HEK293 (cell line): ENCODE measurements around the gene ACTA2.
A peak's percentile ranks its signal among the peaks of the same experiment; 100 is the strongest.

Experiments used
- CTCF ChIA-PET: fragments of 350-600 bp; formaldehyde crosslinking; extraction: SDS; loops from one replicate; lab custom pipeline; 2021; ENCODE audit warnings: antibody characterized with exemption; lab: Yijun Ruan, JAX
- POLR2A ChIA-PET: fragments of 300-600 bp; formaldehyde crosslinking; extraction: SDS; loops from one replicate; lab custom pipeline; 2020; ENCODE audit warnings: antibody characterized with exemption, inconsistent platforms; lab: Yijun Ruan, JAX
- H3K27ac ChIP-seq: fragments of 200-500 bp; sonication (Bioruptor generic); 2 replicates; pipeline ENCODE4 v1.5.1; 2014; ENCODE audit warnings: low read depth, low read length, control low read depth, inconsistent platforms; ENCODE audit errors: extremely low read depth
- H3K36me3 ChIP-seq, 2 experiments: fragments of 200-500 bp in 1 of 2; sonication (Bioruptor generic) in 1 of 2; 1 replicate in 1 of 2; 2 replicates in 1 of 2; pipeline ENCODE4 v1.5.1; 2014 to 2017; ENCODE audit warnings: inconsistent platforms in 2 of 2, low read length in 2 of 2; ENCODE audit not compliant: control insufficient read depth in 2 of 2, insufficient read depth in 1 of 2
- H3K4me1 ChIP-seq: fragments of 200-500 bp; sonication (Bioruptor generic); 2 replicates; pipeline ENCODE4 v1.5.1; 2014; ENCODE audit warnings: mild to moderate bottlenecking, low read length, inconsistent platforms; ENCODE audit not compliant: control insufficient read depth, insufficient read depth
- H3K4me3 ChIP-seq: 2 replicates; pipeline ENCODE4 v1.5.1; 2011; ENCODE audit warnings: low read depth, mild to moderate bottlenecking, control low read depth, low read length, moderate library complexity
- H3K9me3 ChIP-seq: fragments of 200-500 bp; sonication (Bioruptor generic); 2 replicates; pipeline ENCODE4 v1.5.1; 2014; ENCODE audit warnings: low read depth, low read length, inconsistent platforms; ENCODE audit not compliant: control insufficient read depth, insufficient read depth
- BCL11A ChIP-seq: fragments of 450-650 bp; formaldehyde crosslinking; IDR thresholded peaks from 2 replicates; pipeline ENCODE4 v1.5.1; 2016; ENCODE audit warnings: low read depth, missing biosample characterization, missing genetic modification characterization
- GFI1B ChIP-seq: fragments of 450-650 bp; formaldehyde crosslinking; IDR thresholded peaks from 2 replicates; pipeline ENCODE4 v1.5.1; 2016; ENCODE audit warnings: missing biosample characterization, missing genetic modification characterization
- SP3 ChIP-seq: fragments of 450-650 bp; formaldehyde crosslinking; IDR thresholded peaks from 2 replicates; pipeline ENCODE4 v1.5.1; 2016; ENCODE audit warnings: missing biosample characterization, missing genetic modification characterization
- SP7 ChIP-seq: fragments of 450-650 bp; formaldehyde crosslinking; IDR thresholded peaks from 2 replicates; pipeline ENCODE4 v1.5.1; 2016; ENCODE audit warnings: missing biosample characterization, missing genetic modification characterization
- TRIM28 ChIP-seq: IDR thresholded peaks from 2 replicates; pipeline ENCODE4 v1.6.1; 2011; ENCODE audit warnings: low read length, control low read depth, borderline replicate concordance
- ZBTB17 ChIP-seq: fragments of 450-650 bp; formaldehyde crosslinking; IDR thresholded peaks from 2 replicates; pipeline ENCODE4 v1.5.1; 2016; ENCODE audit warnings: missing biosample characterization, missing genetic modification characterization
- ZFP69B ChIP-seq: fragments of 450-650 bp; formaldehyde crosslinking; IDR thresholded peaks from 2 replicates; pipeline ENCODE4 v1.5.1; 2016; ENCODE audit warnings: missing biosample characterization, missing genetic modification characterization
- ZNF146 ChIP-seq: fragments of 450-650 bp; formaldehyde crosslinking; IDR thresholded peaks from 2 replicates; pipeline ENCODE4 v1.5.1; 2016; ENCODE audit warnings: missing biosample characterization, missing genetic modification characterization
- ZNF302 ChIP-seq: fragments of 450-650 bp; formaldehyde crosslinking; IDR thresholded peaks from 2 replicates; pipeline ENCODE4 v1.5.1; 2016; ENCODE audit warnings: missing biosample characterization, missing genetic modification characterization, low read depth
- ZNF311 ChIP-seq: fragments of 450-650 bp; formaldehyde crosslinking; IDR thresholded peaks from 2 replicates; pipeline ENCODE4 v1.5.1; 2017; ENCODE audit warnings: missing biosample characterization, missing genetic modification characterization, borderline replicate concordance
- ZNF341 ChIP-seq: fragments of 450-650 bp; formaldehyde crosslinking; IDR thresholded peaks from 2 replicates; pipeline ENCODE4; 2016; ENCODE audit warnings: low read depth, missing biosample characterization, missing genetic modification characterization
- ZNF645 ChIP-seq: fragments of 450-650 bp; formaldehyde crosslinking; IDR thresholded peaks from 2 replicates; pipeline ENCODE4; 2016; ENCODE audit warnings: missing biosample characterization, missing genetic modification characterization
- ZNF677 ChIP-seq: fragments of 450-650 bp; IDR thresholded peaks from 2 replicates; pipeline ENCODE4 v1.5.0; 2018; ENCODE audit warnings: missing biosample characterization, mild to moderate bottlenecking, missing genetic modification characterization, moderate library complexity
- ZNF704 ChIP-seq: fragments of 450-650 bp; formaldehyde crosslinking; IDR thresholded peaks from 2 replicates; pipeline ENCODE4 v1.5.1; 2016; ENCODE audit warnings: missing biosample characterization, missing genetic modification characterization
- ZNF791 ChIP-seq: fragments of 450-650 bp; formaldehyde crosslinking; IDR thresholded peaks from 2 replicates; pipeline ENCODE4 v1.5.1; 2016; ENCODE audit warnings: missing biosample characterization, missing genetic modification characterization
- ZNF830 ChIP-seq: fragments of 450-650 bp; IDR thresholded peaks from 2 replicates; pipeline ENCODE4 v1.5.0; 2018; ENCODE audit warnings: missing biosample characterization, missing genetic modification characterization, low read depth, mild to moderate bottlenecking, moderate library complexity
- TF ChIP-seq, protein P1 (sequence below): fragments of 450-650 bp; formaldehyde crosslinking; IDR thresholded peaks from 2 replicates; pipeline ENCODE4 v1.5.1; 2017; ENCODE audit warnings: missing biosample characterization, mild to moderate bottlenecking, missing genetic modification characterization, moderate library complexity
- TF ChIP-seq, protein P2 (sequence below): fragments of 450-650 bp; formaldehyde crosslinking; IDR thresholded peaks from 2 replicates; pipeline ENCODE4 v1.5.1; 2017; ENCODE audit warnings: missing biosample characterization, missing genetic modification characterization
- TF ChIP-seq, protein P3 (sequence below): fragments of 450-650 bp; formaldehyde crosslinking; IDR thresholded peaks from 2 replicates; pipeline ENCODE4 v1.5.1; 2017; ENCODE audit warnings: missing biosample characterization, missing genetic modification characterization
- TF ChIP-seq, protein P4 (sequence below): fragments of 450-650 bp; formaldehyde crosslinking; IDR thresholded peaks from 2 replicates; pipeline ENCODE4 v1.5.1; 2016; ENCODE audit warnings: missing biosample characterization, missing genetic modification characterization

The ACTA2 gene

DNA sequence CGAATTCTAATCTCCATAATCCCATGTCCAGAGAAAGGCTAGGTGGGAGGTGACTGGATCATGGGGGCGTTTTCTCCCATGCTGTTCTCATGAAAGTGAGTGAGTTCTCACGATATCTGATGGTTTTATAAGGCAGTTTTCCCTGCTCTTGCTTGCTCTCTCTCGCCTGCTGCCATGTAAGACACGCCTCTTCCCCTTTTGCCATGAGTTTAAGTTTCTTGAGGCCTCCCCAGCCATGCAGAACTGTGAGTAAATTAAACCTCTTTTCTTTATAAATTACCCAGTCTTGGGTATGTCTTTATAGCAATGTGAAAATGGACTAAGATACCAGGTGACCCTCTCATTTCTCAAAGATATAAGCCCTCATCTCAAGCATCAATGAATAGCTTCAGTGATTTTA lies 1.1 kb upstream of the ACTA2 start (continued):
- no peak for TF ChIP-seq ZNF830 (tag by site-specific recombination)
- TF ChIP-seq SP3: no peak
- TF ChIP-seq BCL11A (tag by site-specific recombination): no peak
- TF ChIP-seq, all 188 proteins: peak for 0

GRCh38 chr10:88949912-88950837 lies 2.4 kb downstream of the ACTA2 start:
- Histone ChIP-seq H3K4me1 (peaks cover 13% of the 10 kb centered on the region), H3K4me3 (no peak overlapping the region), H3K36me3 (no peaks in the 10 kb centered on the region), H3K27ac (no peak overlapping the region), H3K9me3 (no peaks in the 10 kb centered on the region)
- CTCF ChIA-PET: interaction anchor here (0.6 to 1.2 kb wide), 2 partner anchors 13 to 743 kb away, joined by 3 read pairs; no protein-coding TSS in a partner anchor
- 0 out of 2 replicates have a peak, but pooled peaks have one; percentile 41 for TF ChIP-seq GFI1B (tag by site-specific recombination)
- TF ChIP-seq ZNF302 (tag by site-specific recombination): no peak
- no peak for TF ChIP-seq ZNF677 (tag by site-specific recombination)
- TF ChIP-seq, protein P1, sequence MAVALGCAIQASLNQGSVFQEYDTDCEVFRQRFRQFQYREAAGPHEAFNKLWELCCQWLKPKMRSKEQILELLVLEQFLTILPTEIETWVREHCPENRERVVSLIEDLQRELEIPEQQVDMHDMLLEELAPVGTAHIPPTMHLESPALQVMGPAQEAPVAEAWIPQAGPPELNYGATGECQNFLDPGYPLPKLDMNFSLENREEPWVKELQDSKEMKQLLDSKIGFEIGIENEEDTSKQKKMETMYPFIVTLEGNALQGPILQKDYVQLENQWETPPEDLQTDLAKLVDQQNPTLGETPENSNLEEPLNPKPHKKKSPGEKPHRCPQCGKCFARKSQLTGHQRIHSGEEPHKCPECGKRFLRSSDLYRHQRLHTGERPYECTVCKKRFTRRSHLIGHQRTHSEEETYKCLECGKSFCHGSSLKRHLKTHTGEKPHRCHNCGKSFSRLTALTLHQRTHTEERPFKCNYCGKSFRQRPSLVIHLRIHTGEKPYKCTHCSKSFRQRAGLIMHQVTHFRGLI (tag by site-specific recombination): no peak
- peak; percentile 62; the same call in 1 of the 2 replicates for TF ChIP-seq ZBTB17 (tag by site-specific recombination)
- TF ChIP-seq, protein P2, sequence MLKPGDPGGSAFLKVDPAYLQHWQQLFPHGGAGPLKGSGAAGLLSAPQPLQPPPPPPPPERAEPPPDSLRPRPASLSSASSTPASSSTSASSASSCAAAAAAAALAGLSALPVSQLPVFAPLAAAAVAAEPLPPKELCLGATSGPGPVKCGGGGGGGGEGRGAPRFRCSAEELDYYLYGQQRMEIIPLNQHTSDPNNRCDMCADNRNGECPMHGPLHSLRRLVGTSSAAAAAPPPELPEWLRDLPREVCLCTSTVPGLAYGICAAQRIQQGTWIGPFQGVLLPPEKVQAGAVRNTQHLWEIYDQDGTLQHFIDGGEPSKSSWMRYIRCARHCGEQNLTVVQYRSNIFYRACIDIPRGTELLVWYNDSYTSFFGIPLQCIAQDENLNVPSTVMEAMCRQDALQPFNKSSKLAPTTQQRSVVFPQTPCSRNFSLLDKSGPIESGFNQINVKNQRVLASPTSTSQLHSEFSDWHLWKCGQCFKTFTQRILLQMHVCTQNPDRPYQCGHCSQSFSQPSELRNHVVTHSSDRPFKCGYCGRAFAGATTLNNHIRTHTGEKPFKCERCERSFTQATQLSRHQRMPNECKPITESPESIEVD: peak; percentile 70
- no peak for TF ChIP-seq ZNF311 (tag by site-specific recombination)
- POLR2A ChIA-PET: no interaction called here

- TF ChIP-seq TRIM28 (no peak), SP7 (no peak), ZNF704 (tag by site-specific recombination) (no peak), ZNF791 (tag by site-specific recombination) (no peak), ZNF302 (tag by site-specific recombination) (no peak), ZNF146 (tag by site-specific recombination) (no peak), ZBTB17 (tag by site-specific recombination) (no peak), ZNF341 (tag by site-specific recombination) (no peak), ZFP69B (tag by site-specific recombination) (no peak), ZNF645 (no peak)
- TF ChIP-seq, protein P3, sequence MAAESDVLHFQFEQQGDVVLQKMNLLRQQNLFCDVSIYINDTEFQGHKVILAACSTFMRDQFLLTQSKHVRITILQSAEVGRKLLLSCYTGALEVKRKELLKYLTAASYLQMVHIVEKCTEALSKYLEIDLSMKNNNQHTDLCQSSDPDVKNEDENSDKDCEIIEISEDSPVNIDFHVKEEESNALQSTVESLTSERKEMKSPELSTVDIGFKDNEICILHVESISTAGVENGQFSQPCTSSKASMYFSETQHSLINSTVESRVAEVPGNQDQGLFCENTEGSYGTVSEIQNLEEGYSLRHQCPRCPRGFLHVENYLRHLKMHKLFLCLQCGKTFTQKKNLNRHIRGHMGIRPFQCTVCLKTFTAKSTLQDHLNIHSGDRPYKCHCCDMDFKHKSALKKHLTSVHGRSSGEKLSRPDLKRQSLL (tag by site-specific recombination): no peak
- TF ChIP-seq, protein P4, sequence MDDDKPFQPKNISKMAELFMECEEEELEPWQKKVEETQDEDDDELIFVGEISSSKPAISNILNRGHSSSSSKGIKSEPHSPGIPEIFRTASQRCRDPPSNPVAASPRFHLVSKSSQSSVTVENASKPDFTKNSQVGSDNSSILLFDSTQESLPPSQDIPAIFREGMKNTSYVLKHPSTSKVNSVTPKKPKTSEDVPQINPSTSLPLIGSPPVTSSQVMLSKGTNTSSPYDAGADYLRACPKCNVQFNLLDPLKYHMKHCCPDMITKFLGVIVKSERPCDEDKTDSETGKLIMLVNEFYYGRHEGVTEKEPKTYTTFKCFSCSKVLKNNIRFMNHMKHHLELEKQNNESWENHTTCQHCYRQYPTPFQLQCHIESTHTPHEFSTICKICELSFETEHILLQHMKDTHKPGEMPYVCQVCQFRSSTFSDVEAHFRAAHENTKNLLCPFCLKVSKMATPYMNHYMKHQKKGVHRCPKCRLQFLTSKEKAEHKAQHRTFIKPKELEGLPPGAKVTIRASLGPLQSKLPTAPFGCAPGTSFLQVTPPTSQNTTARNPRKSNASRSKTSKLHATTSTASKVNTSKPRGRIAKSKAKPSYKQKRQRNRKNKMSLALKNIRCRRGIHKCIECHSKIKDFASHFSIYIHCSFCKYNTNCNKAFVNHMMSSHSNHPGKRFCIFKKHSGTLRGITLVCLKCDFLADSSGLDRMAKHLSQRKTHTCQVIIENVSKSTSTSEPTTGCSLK: no peak
- TF ChIP-seq, all 188 proteins: peak for 0
- CTCF ChIA-PET: interaction anchor here (0.6 to 1.2 kb wide), 4 partner anchors 12 to 742 kb away, joined by 3 to 4 read pairs (median 3); no protein-coding TSS in a partner anchor
- no peak overlapping the region for H3K4me3 ChIP-seq
- H3K9me3 ChIP-seq: no peaks in the 10 kb centered on the region
- POLR2A ChIA-PET: interaction anchor here (0.6 kb wide), 1 partner anchor 145 kb away, joined by 4 read pairs; no protein-coding TSS in a partner anchor
- peaks cover 13% of the 10 kb centered on the region for H3K4me1 ChIP-seq
- peaks cover 0 to under 1% of the 10 kb centered on the region in 2 experiments; a peak in 1 of 3 replicates for H3K36me3 ChIP-seq
- H3K27ac ChIP-seq: no peak overlapping the region
Observed at GRCh38 chr10:88949051-88949450, 3.5 kb downstream of the ACTA2 start.
